ENCODE data around the gene SASH1. TPM values are rescaled to one million over a fixed set of nuclear protein-coding genes. Genes with fewer than 3 reads are reported as not detected.
A peak's percentile ranks its signal among the peaks of the same experiment; 100 is the strongest.

The SASH1 gene
- total RNA-seq, 2 experiments from 2014 or later, result 0.03 to 0.47 TPM

- DNase-seq (no peak), ATAC-seq (no peak)
- Mint-ChIP-seq H3K9me3 (ENCODE audit: low read depth) (no peaks in the 10 kb centered on the region), H3K4me1 (no peaks in the 10 kb centered on the region), H3K27me3 (peaks cover 16% of the 10 kb centered on the region), H3K36me3 (no peaks in the 10 kb centered on the region), H3K27ac (no peak overlapping the region), H3K4me3 (no peak overlapping the region)
- CTCF ChIA-PET, result no interaction called here
Observed at GRCh38 chr6:148460876-148461646, 118.4 kb downstream of the SASH1 start.

- no peak overlapping the region for H3K4me3 Mint-ChIP-seq
- no peaks in the 10 kb centered on the region for H3K36me3 Mint-ChIP-seq
- H3K27ac Mint-ChIP-seq, result no peak overlapping the region
- ATAC-seq (no peak), DNase-seq (no peak)
- H3K27me3 Mint-ChIP-seq, result peaks cover 20% of the 10 kb centered on the region
- H3K4me1 Mint-ChIP-seq, result no peaks in the 10 kb centered on the region
- CTCF ChIA-PET, result no interaction called here
- H3K9me3 Mint-ChIP-seq (ENCODE audit: low read depth), result no peaks in the 10 kb centered on the region
Observed at GRCh38 chr6:148461986-148462577, 119.4 kb downstream of the SASH1 start.

GRCh38 chr6:148463671-148464070 lies 121.0 kb downstream of the SASH1 start:
- H3K4me1 Mint-ChIP-seq, result no peaks in the 10 kb centered on the region
- DNase-seq (no peak), ATAC-seq (no peak)
- H3K27ac Mint-ChIP-seq, result no peak overlapping the region
- no peaks in the 10 kb centered on the region for H3K36me3 Mint-ChIP-seq
- H3K27me3 Mint-ChIP-seq, result peaks cover 26% of the 10 kb centered on the region
- no peak overlapping the region for H3K4me3 Mint-ChIP-seq
- no peaks in the 10 kb centered on the region for H3K9me3 Mint-ChIP-seq (ENCODE audit: low read depth)
- CTCF ChIA-PET, result interaction anchor here (1.0 to 2.2 kb wide), 5 partner anchors 10 to 956 kb away, joined by 3 to 19 read pairs (median 3); no protein-coding TSS in a partner anchor

GRCh38 chr6:148464319-148465010 lies 121.8 kb downstream of the SASH1 start:
- H3K4me1 Mint-ChIP-seq, result no peaks in the 10 kb centered on the region
- CTCF ChIA-PET, result interaction anchor here (0.6 to 2.2 kb wide), 9 partner anchors 9 to 957 kb away, joined by 3 to 19 read pairs (median 4); no protein-coding TSS in a partner anchor
- no peak overlapping the region for H3K27ac Mint-ChIP-seq
- no peaks in the 10 kb centered on the region for H3K36me3 Mint-ChIP-seq
- DNase-seq (peak; percentile 62), ATAC-seq (peak; percentile 69)
- no peaks in the 10 kb centered on the region for H3K9me3 Mint-ChIP-seq (ENCODE audit: low read depth)
- H3K27me3 Mint-ChIP-seq, result peaks cover 28% of the 10 kb centered on the region
- no peak overlapping the region for H3K4me3 Mint-ChIP-seq

- Mint-ChIP-seq H3K9me3 (ENCODE audit: low read depth) (no peaks in the 10 kb centered on the region), H3K4me3 (no peak overlapping the region), H3K27ac (no peak overlapping the region), H3K27me3 (peaks cover 28% of the 10 kb centered on the region), H3K4me1 (no peaks in the 10 kb centered on the region), H3K36me3 (no peaks in the 10 kb centered on the region)
- CTCF ChIA-PET, result interaction anchor here (0.8 to 2.2 kb wide), 7 partner anchors 9 to 315 kb away, joined by 3 to 19 read pairs (median 3); no protein-coding TSS in a partner anchor
- ATAC-seq (no peak), DNase-seq (no peak)
Observed at GRCh38 chr6:148465011-148465335, 122.3 kb downstream of the SASH1 start.

GRCh38 chr6:148465670-148466069 lies 123.0 kb downstream of the SASH1 start:
- no peaks in the 10 kb centered on the region for H3K4me1 Mint-ChIP-seq
- H3K9me3 Mint-ChIP-seq (ENCODE audit: low read depth), result no peaks in the 10 kb centered on the region
- no peak for ATAC-seq
- peaks cover 23% of the 10 kb centered on the region for H3K27me3 Mint-ChIP-seq
- H3K4me3 Mint-ChIP-seq, result no peak overlapping the region
- no peak overlapping the region for H3K27ac Mint-ChIP-seq
- H3K36me3 Mint-ChIP-seq, result no peaks in the 10 kb centered on the region
- no peak for DNase-seq
- CTCF ChIA-PET, result interaction anchor here (0.7 to 1.5 kb wide), 4 partner anchors 11 to 316 kb away, joined by 3 to 4 read pairs (median 3); no protein-coding TSS in a partner anchor

- no peak overlapping the region for H3K4me3 Mint-ChIP-seq
- ATAC-seq (no peak), DNase-seq (no peak)
- no peak overlapping the region for H3K27ac Mint-ChIP-seq
- CTCF ChIA-PET, result interaction anchor here (0.9 to 1.5 kb wide), 4 partner anchors 10 to 317 kb away, joined by 3 read pairs; no protein-coding TSS in a partner anchor
- H3K36me3 Mint-ChIP-seq, result no peaks in the 10 kb centered on the region
- H3K9me3 Mint-ChIP-seq (ENCODE audit: low read depth), result no peaks in the 10 kb centered on the region
- H3K4me1 Mint-ChIP-seq, result no peaks in the 10 kb centered on the region
- H3K27me3 Mint-ChIP-seq, result peaks cover 24% of the 10 kb centered on the region
Observed at GRCh38 chr6:148466158-148466557, 123.5 kb downstream of the SASH1 start.

- peaks cover 39% of the 10 kb centered on the region for H3K27me3 Mint-ChIP-seq
Observed at GRCh38 chr6:148467926-148468325, 125.3 kb downstream of the SASH1 start.

GRCh38 chr6:148470156-148470555 lies 127.5 kb downstream of the SASH1 start:
- no peak for ATAC-seq
- CTCF ChIA-PET, result no interaction called here
- Mint-ChIP-seq H3K4me1 (no peaks in the 10 kb centered on the region), H3K4me3 (no peak overlapping the region), H3K27me3 (peaks cover 36% of the 10 kb centered on the region), H3K27ac (no peak overlapping the region), H3K36me3 (no peaks in the 10 kb centered on the region), H3K9me3 (ENCODE audit: low read depth) (no peaks in the 10 kb centered on the region)
- DNase-seq, result no peak

More at GRCh38 chr6:148467926-148468325, 125.3 kb downstream of the SASH1 start:
- DNase-seq (no peak), ATAC-seq (no peak)
- no peak overlapping the region for H3K4me3 Mint-ChIP-seq
- CTCF ChIA-PET, result no interaction called here
- H3K4me1 Mint-ChIP-seq, result no peaks in the 10 kb centered on the region
- H3K27ac Mint-ChIP-seq, result no peak overlapping the region
- H3K36me3 Mint-ChIP-seq, result no peaks in the 10 kb centered on the region
- no peaks in the 10 kb centered on the region for H3K9me3 Mint-ChIP-seq (ENCODE audit: low read depth)

- H3K4me3 Mint-ChIP-seq, result no peak overlapping the region
- no peak overlapping the region for H3K27ac Mint-ChIP-seq
- no peaks in the 10 kb centered on the region for H3K36me3 Mint-ChIP-seq
- CTCF ChIA-PET, result no interaction called here
- ATAC-seq (no peak), DNase-seq (no peak)
- H3K27me3 Mint-ChIP-seq, result peaks cover 36% of the 10 kb centered on the region
- no peaks in the 10 kb centered on the region for H3K4me1 Mint-ChIP-seq
- H3K9me3 Mint-ChIP-seq (ENCODE audit: low read depth), result no peaks in the 10 kb centered on the region
Observed at GRCh38 chr6:148470606-148471465, 128.2 kb downstream of the SASH1 start.

GRCh38 chr6:148471624-148472159 lies 129.1 kb downstream of the SASH1 start:
- Mint-ChIP-seq H3K4me3 (no peak overlapping the region), H3K27ac (no peak overlapping the region), H3K4me1 (no peaks in the 10 kb centered on the region), H3K27me3 (peaks cover 33% of the 10 kb centered on the region), H3K36me3 (no peaks in the 10 kb centered on the region), H3K9me3 (ENCODE audit: low read depth) (no peaks in the 10 kb centered on the region)
- no peak for ATAC-seq
- no peak for DNase-seq
- CTCF ChIA-PET, result no interaction called here

GRCh38 chr6:148472171-148473105 lies 129.8 kb downstream of the SASH1 start:
- Mint-ChIP-seq H3K9me3 (ENCODE audit: low read depth) (no peaks in the 10 kb centered on the region), H3K4me1 (no peaks in the 10 kb centered on the region), H3K4me3 (no peak overlapping the region), H3K36me3 (no peaks in the 10 kb centered on the region), H3K27me3 (peaks cover 35% of the 10 kb centered on the region), H3K27ac (no peak overlapping the region)
- CTCF ChIA-PET, result interaction anchor here (0.7 kb wide), 1 partner anchor 305 kb away, joined by 3 read pairs; no protein-coding TSS in a partner anchor
- ATAC-seq (no peak), DNase-seq (no peak)
